ENCODE results near the gene IQSEC1. TPM values are rescaled to one million over a fixed set of nuclear protein-coding genes. Genes with fewer than 3 reads are reported as not detected.

Gene IQSEC1
- total and polyA plus RNA-seq, 9 of the 15 experiments (the other 6 are each of a cell fraction or from before 2014, with no cell fraction given): 0.56 to 39.0 (median 6.8) TPM

DNA sequence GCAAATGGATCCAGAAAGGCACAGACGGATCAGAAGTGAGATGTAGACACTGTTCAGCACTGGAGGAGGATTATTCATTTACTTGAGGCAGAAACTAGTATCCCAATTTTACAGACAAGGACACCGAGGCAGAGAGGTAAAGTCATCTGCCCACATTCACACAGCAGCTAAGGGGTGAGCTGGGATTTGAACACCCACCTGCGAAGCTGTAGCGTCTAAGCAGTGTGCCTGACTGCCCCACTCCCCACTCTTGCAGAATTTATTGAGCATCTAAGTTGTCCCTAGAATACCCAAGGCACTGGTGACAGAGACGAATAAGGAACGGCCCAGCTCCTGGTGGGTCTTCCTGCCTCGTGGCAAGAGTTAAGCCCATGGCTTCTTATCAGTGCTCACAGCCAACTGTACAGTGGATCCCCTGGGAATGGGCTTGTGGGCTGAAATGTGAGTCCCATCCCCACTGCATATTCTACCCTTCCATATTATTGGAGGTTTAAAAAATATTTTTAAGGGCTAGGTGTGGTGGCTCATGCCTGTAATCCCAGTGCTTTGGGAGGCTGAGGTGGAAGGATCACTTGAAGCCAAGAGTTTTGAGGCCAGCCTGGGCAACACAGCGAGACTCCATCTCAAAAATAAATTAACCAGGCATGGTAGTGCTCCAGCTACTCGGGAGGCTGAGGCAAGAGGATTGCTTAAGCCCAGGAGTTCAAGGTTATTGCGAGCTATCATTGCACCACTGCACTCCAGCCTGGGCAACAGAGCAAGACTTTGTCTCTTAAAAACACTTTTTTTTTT, 77.6 kb downstream of the IQSEC1 start (continued):
- TF ChIP-seq, protein P1, sequence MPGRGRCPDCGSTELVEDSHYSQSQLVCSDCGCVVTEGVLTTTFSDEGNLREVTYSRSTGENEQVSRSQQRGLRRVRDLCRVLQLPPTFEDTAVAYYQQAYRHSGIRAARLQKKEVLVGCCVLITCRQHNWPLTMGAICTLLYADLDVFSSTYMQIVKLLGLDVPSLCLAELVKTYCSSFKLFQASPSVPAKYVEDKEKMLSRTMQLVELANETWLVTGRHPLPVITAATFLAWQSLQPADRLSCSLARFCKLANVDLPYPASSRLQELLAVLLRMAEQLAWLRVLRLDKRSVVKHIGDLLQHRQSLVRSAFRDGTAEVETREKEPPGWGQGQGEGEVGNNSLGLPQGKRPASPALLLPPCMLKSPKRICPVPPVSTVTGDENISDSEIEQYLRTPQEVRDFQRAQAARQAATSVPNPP (IDR thresholded peaks at IDR 0.05; ENCODE audit: borderline replicate concordance, insufficient read depth, insufficient read length): no peak
- TF ChIP-seq ASH1L (IDR thresholded peaks at IDR 0.05; ENCODE audit: borderline replicate concordance, low read depth, partially characterized antibody): peak; percentile 4
- no peak for TF ChIP-seq C11orf30 (IDR thresholded peaks at IDR 0.05; ENCODE audit: low read depth)
- TF ChIP-seq ZBTB7A (IDR thresholded peaks at IDR 0.05; ENCODE audit: borderline replicate concordance, control insufficient read depth, low read depth, low read length): peak; percentile 39; the same call in 1 of the 2 replicates
- no peak for TF ChIP-seq SMAD1 (IDR thresholded peaks at IDR 0.05; ENCODE audit: low read depth, low read length, partially characterized antibody)
- no peak for TF ChIP-seq MTF1 (CRISPR knock-in tag; IDR thresholded peaks at IDR 0.05; ENCODE audit: borderline replicate concordance)
- TF ChIP-seq, protein P2, sequence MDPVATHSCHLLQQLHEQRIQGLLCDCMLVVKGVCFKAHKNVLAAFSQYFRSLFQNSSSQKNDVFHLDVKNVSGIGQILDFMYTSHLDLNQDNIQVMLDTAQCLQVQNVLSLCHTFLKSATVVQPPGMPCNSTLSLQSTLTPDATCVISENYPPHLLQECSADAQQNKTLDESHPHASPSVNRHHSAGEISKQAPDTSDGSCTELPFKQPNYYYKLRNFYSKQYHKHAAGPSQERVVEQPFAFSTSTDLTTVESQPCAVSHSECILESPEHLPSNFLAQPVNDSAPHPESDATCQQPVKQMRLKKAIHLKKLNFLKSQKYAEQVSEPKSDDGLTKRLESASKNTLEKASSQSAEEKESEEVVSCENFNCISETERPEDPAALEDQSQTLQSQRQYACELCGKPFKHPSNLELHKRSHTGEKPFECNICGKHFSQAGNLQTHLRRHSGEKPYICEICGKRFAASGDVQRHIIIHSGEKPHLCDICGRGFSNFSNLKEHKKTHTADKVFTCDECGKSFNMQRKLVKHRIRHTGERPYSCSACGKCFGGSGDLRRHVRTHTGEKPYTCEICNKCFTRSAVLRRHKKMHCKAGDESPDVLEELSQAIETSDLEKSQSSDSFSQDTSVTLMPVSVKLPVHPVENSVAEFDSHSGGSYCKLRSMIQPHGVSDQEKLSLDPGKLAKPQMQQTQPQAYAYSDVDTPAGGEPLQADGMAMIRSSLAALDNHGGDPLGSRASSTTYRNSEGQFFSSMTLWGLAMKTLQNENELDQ (CRISPR knock-in tag; IDR thresholded peaks at IDR 0.05; ENCODE audit: borderline replicate concordance): no peak
- no peak for TF ChIP-seq ZNF384 (IDR thresholded peaks at IDR 0.05; ENCODE audit: low read depth, low read length)
- TF ChIP-seq NR4A1 (CRISPR knock-in tag; IDR thresholded peaks at IDR 0.05): no peak
- TF ChIP-seq NR4A1 (tag; IDR thresholded peaks at IDR 0.05): peak; percentile 72
- TF ChIP-seq, protein P3, sequence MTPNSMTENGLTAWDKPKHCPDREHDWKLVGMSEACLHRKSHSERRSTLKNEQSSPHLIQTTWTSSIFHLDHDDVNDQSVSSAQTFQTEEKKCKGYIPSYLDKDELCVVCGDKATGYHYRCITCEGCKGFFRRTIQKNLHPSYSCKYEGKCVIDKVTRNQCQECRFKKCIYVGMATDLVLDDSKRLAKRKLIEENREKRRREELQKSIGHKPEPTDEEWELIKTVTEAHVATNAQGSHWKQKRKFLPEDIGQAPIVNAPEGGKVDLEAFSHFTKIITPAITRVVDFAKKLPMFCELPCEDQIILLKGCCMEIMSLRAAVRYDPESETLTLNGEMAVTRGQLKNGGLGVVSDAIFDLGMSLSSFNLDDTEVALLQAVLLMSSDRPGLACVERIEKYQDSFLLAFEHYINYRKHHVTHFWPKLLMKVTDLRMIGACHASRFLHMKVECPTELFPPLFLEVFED (CRISPR knock-in tag; conservative IDR thresholded peaks at IDR 0.05): no peak
- no peak for TF ChIP-seq NCOA4 (IDR thresholded peaks at IDR 0.05; ENCODE audit: partially characterized antibody)
- TF ChIP-seq MEIS2 (IDR thresholded peaks at IDR 0.05; ENCODE audit: partially characterized antibody): peak; percentile 3
- TF ChIP-seq CEBPB (tag; IDR thresholded peaks at IDR 0.05): peak; percentile 78
- no peak for TF ChIP-seq EGR1 (conservative IDR thresholded peaks at IDR 0.05)
- TF ChIP-seq TAL1 (IDR thresholded peaks at IDR 0.05): peak; percentile 18; the same call in 1 of the 2 replicates
- peak; percentile 64 for TF ChIP-seq TCF3 (CRISPR knock-in tag; IDR thresholded peaks at IDR 0.05)
- TF ChIP-seq ZSCAN32 (CRISPR knock-in tag; IDR thresholded peaks at IDR 0.05): no peak
- TF ChIP-seq ZNF79 (CRISPR knock-in tag; IDR thresholded peaks at IDR 0.05; ENCODE audit: low read depth): no peak
- TF ChIP-seq, protein P4, sequence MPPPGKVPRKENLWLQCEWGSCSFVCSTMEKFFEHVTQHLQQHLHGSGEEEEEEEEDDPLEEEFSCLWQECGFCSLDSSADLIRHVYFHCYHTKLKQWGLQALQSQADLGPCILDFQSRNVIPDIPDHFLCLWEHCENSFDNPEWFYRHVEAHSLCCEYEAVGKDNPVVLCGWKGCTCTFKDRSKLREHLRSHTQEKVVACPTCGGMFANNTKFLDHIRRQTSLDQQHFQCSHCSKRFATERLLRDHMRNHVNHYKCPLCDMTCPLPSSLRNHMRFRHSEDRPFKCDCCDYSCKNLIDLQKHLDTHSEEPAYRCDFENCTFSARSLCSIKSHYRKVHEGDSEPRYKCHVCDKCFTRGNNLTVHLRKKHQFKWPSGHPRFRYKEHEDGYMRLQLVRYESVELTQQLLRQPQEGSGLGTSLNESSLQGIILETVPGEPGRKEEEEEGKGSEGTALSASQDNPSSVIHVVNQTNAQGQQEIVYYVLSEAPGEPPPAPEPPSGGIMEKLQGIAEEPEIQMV (tag; conservative IDR thresholded peaks at IDR 0.05; ENCODE audit: low read depth): peak; percentile 61; the same call in 1 of the 2 replicates
